RWPE2 (cell line): Measurements from ENCODE around the gene MICAL2.
A peak's percentile ranks its signal among the peaks of the same experiment; 100 is the strongest.

ENCODE experiments used
- ATAC-seq: fragments of 200-7000 bp; cut with Tn5 transposase; 3 replicates; pipeline ENCODE4 v1.9.1; 2021; ENCODE audit warnings: low read depth
- DNase-seq: peaks from one replicate; pipeline ENCODE4 v3.0.0-alpha.2; 2020; ENCODE audit warnings: low spot score
- H3K27ac ChIP-seq: fragments of 450-650 bp; 2 replicates; pipeline ENCODE4 v1.5.1; 2017; ENCODE audit warnings: mild to moderate bottlenecking; ENCODE audit not compliant: poor library complexity, severe bottlenecking
- H3K27me3 ChIP-seq: fragments of 250-450 bp; sonication (Bioruptor Pico); 2 replicates; pipeline ENCODE4 v1.5.1; 2021; ENCODE audit warnings: mild to moderate bottlenecking, moderate library complexity; ENCODE audit not compliant: insufficient read depth, poor library complexity, severe bottlenecking
- H3K36me3 ChIP-seq: fragments of 250-450 bp; sonication (Bioruptor Pico); 2 replicates; pipeline ENCODE4 v1.5.1; 2020; ENCODE audit warnings: low read depth, mild to moderate bottlenecking, moderate library complexity
- H3K4me1 ChIP-seq: fragments of 250-450 bp; sonication (Bioruptor Pico); 2 replicates; pipeline ENCODE4 v1.5.1; 2021; ENCODE audit warnings: mild to moderate bottlenecking, moderate library complexity; ENCODE audit not compliant: insufficient read depth, poor library complexity, severe bottlenecking
- H3K4me3 ChIP-seq: fragments of 250-450 bp; sonication (Bioruptor Pico); 2 replicates; pipeline ENCODE4 v1.5.1; 2021; ENCODE audit warnings: mild to moderate bottlenecking, moderate library complexity; ENCODE audit not compliant: severe bottlenecking
- H3K9me3 ChIP-seq: fragments of 250-450 bp; sonication (Bioruptor Pico); 2 replicates; pipeline ENCODE4 v1.5.1; 2021; ENCODE audit warnings: mild to moderate bottlenecking, moderate library complexity; ENCODE audit not compliant: severe bottlenecking
- TF ChIP-seq, protein P1 (sequence below): fragments of 450-650 bp; IDR thresholded peaks from one replicate; pipeline ENCODE4 v1.5.1; 2017; ENCODE audit warnings: mild to moderate bottlenecking, moderate library complexity; ENCODE audit not compliant: poor library complexity, severe bottlenecking

The MICAL2 gene

GRCh38 chr11:12288212-12288930 lies 178.0 kb downstream of the MICAL2 start:
- Histone ChIP-seq H3K27me3 (no peaks in the 10 kb centered on the region), H3K4me1 (peaks cover 42% of the 10 kb centered on the region), H3K4me3 (no peak overlapping the region), H3K27ac (peak overlapping the region; percentile 96), H3K36me3 (0 out of 2 replicates have a peak, but pooled peaks cover 5% of the 10 kb centered on the region), H3K9me3 (no peaks in the 10 kb centered on the region)
- TF ChIP-seq, protein P1, sequence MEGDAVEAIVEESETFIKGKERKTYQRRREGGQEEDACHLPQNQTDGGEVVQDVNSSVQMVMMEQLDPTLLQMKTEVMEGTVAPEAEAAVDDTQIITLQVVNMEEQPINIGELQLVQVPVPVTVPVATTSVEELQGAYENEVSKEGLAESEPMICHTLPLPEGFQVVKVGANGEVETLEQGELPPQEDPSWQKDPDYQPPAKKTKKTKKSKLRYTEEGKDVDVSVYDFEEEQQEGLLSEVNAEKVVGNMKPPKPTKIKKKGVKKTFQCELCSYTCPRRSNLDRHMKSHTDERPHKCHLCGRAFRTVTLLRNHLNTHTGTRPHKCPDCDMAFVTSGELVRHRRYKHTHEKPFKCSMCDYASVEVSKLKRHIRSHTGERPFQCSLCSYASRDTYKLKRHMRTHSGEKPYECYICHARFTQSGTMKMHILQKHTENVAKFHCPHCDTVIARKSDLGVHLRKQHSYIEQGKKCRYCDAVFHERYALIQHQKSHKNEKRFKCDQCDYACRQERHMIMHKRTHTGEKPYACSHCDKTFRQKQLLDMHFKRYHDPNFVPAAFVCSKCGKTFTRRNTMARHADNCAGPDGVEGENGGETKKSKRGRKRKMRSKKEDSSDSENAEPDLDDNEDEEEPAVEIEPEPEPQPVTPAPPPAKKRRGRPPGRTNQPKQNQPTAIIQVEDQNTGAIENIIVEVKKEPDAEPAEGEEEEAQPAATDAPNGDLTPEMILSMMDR = peak; percentile 84
- no peak; the same call in 2 of the 3 replicates for ATAC-seq
- no peak for DNase-seq

DNA sequence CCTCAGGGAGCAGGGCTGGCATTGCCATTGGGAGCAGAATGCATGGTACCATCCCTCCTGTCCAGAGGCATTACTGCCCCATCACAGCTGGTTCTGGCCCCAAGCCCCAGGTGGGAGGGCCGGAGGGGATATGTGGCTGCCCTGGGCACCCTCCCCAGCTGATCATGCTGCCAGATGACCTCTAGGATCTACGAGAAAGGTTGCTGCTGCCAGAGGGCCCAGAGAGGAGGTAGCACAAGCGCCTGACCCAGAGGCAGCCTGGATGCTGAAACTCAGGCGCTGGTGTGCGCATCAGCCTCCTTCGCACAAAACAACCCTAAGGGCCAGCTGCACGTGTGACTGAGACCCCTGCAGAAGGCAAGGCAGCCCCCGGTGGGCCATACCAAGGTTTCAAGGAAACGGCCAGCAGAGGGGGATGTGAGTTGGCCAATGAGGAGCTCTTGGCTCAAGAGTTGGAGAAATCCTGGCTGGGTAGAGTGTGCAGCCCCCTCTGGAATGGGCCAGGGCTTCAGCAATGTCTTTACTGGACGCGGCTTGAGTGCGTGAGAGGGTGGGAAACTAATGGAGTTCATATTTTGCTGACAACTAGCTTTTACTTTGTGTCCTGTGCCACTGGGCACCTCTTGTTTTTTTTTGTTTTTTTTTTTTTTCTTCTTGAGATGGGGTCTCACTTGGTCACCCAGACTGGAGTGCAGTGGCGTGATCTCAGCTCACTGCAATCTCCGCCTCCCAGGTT lies 178.7 kb downstream of the MICAL2 start:
- Histone ChIP-seq H3K27ac (peak overlapping the region; percentile 96), H3K4me3 (no peak overlapping the region), H3K27me3 (no peaks in the 10 kb centered on the region), H3K9me3 (no peaks in the 10 kb centered on the region), H3K4me1 (peaks cover 42% of the 10 kb centered on the region), H3K36me3 (0 out of 2 replicates have a peak, but pooled peaks cover 5% of the 10 kb centered on the region)
- DNase-seq (no peak), ATAC-seq (no peak)
- TF ChIP-seq, protein P1 = peak; percentile 59

DNA sequence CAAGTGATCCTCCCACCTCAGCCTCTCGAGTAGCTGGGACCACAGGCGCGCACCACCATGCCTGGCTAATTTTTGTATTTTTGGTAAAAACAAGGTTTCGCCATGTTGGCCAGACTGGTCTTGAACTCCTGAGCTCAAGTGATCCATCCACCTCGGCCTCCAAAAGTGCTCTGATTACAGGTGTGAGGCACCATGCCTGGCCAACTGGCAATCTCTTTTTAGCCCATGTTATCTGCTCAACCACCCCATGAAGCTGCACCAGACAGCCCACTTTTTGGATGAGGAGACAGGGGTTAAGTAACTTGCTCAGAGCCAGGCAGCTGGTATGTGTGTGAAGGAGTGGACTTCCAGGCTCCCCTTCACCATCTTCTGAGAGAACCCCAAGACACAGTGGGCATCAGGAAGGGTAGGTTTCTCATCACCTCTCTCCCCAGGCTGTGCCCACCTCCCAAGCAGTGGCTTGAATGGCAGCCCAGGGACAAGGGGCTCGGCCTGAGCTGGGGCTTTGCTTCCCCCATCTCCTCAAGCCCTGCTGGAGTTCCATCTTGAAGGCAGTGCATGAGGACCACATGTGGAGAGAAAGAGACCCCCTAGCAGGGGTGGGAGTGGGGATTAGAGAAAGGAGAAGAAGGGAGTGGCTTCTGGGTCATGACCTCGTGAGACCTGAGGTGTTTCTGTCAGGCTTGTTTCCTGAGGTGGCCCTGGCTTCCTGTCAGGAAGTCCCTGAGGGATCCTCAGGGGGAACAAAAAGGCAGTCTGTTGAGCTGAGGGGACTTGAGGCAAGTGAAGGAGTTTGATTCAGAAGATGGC lies 179.5 kb downstream of the MICAL2 start:
- DNase-seq = no peak
- no peaks in the 10 kb centered on the region for H3K9me3 ChIP-seq
- no peaks in the 10 kb centered on the region for H3K27me3 ChIP-seq
- ATAC-seq = no peak
- H3K4me1 ChIP-seq = peaks cover 35% of the 10 kb centered on the region
- no peak overlapping the region for H3K4me3 ChIP-seq
- H3K27ac ChIP-seq = no peak overlapping the region
- 0 out of 2 replicates have a peak, but pooled peaks cover 5% of the 10 kb centered on the region for H3K36me3 ChIP-seq
- TF ChIP-seq, protein P1 = no peak

- H3K27me3 ChIP-seq = no peaks in the 10 kb centered on the region
- H3K4me3 ChIP-seq = no peak overlapping the region
- no peak for ATAC-seq
- H3K36me3 ChIP-seq = peaks cover 5% of the 10 kb centered on the region; the same call in 1 of the 2 replicates
- DNase-seq = no peak
- H3K4me1 ChIP-seq = peaks cover 29% of the 10 kb centered on the region
- H3K27ac ChIP-seq = no peak overlapping the region
- TF ChIP-seq, protein P1 = no peak
- H3K9me3 ChIP-seq = no peaks in the 10 kb centered on the region
Observed at GRCh38 chr11:12290477-12290922, 180.1 kb downstream of the MICAL2 start.
